Activated naive CD4-positive, alpha-beta T cell treated with anti-CD3 and anti-CD28 coated beads, Interleukin-2, amount 50 U/mL, for 72 hours (primary cell): ENCODE data around the gene CCDC141. TPM values are rescaled to one million over a fixed set of nuclear protein-coding genes. Genes with fewer than 3 reads are reported as not detected.
A peak's percentile ranks its signal among the peaks of the same experiment; 100 is the strongest.

Experiments used
- ATAC-seq, 2 donors: fragments of 150-1000 bp; cut with Tn5 transposase; 2 replicates each; pipeline ENCODE4 v1.10.0; 2021; ENCODE audit warnings: mild to moderate bottlenecking in 2 of 2, moderate library complexity in 2 of 2
- DNase-seq, 2 donors: peaks; one replicate each; pipeline ENCODE4 v3.0.0; 2021 to 2022; ENCODE audit warnings: low spot score in 2 of 2
- H3K27ac Mint-ChIP-seq, 2 donors: one replicate each; pipeline ENCODE4 v1.8.0; 2022; ENCODE audit warnings: mild to moderate bottlenecking in 2 of 2, mixed read lengths in 2 of 2
- H3K36me3 Mint-ChIP-seq, 2 donors: one replicate each; pipeline ENCODE4 v1.8.0; 2022; ENCODE audit warnings: mixed read lengths in 2 of 2
- H3K9me3 Mint-ChIP-seq, 2 donors: one replicate each; pipeline ENCODE4 v1.8.0; 2022; ENCODE audit warnings: mixed read lengths in 2 of 2
- total RNA-seq, 2 donors: library from RNA; stranded (reverse); gene quantifications; one replicate each; pipeline ENCODE4 v1.2.3, GENCODE V29; 2022

The CCDC141 gene
- total RNA-seq, 2 donors from 2014 or later = 6.1 to 10.6 TPM

GRCh38 chr2:178949151-178949550 lies 100.8 kb downstream of the CCDC141 start:
- Mint-ChIP-seq H3K27ac (no peak overlapping the region), H3K9me3 (no peaks in the 10 kb centered on the region), H3K36me3 (peaks cover 0 to 12% of the 10 kb centered on the region in 2 donors)
- DNase-seq = no peak
- ATAC-seq = no peak

- Mint-ChIP-seq H3K36me3 (peaks cover 0 to 12% of the 10 kb centered on the region in 2 donors), H3K27ac (no peak overlapping the region), H3K9me3 (no peaks in the 10 kb centered on the region)
- no peak for ATAC-seq
- DNase-seq = no peak
Measured at GRCh38 chr2:178947006-178947405, 102.9 kb downstream of the CCDC141 start.

GRCh38 chr2:178946494-178946893 lies 103.4 kb downstream of the CCDC141 start:
- Mint-ChIP-seq H3K9me3 (no peaks in the 10 kb centered on the region), H3K36me3 (peaks cover 0 to 12% of the 10 kb centered on the region in 2 donors), H3K27ac (no peak overlapping the region)
- ATAC-seq (no peak), DNase-seq (no peak)

GRCh38 chr2:178943745-178944144 lies 106.2 kb downstream of the CCDC141 start:
- Mint-ChIP-seq H3K27ac (no peak overlapping the region), H3K9me3 (peaks cover 4 to 6% of the 10 kb centered on the region in 2 donors), H3K36me3 (peaks cover 0 to 25% of the 10 kb centered on the region in 2 donors)
- DNase-seq (no peak), ATAC-seq (no peak)

GRCh38 chr2:178934571-178934970 lies 115.4 kb downstream of the CCDC141 start:
- DNase-seq (no peak), ATAC-seq (no peak)
- Mint-ChIP-seq H3K9me3 (peaks cover 17 to 22% of the 10 kb centered on the region in 2 donors), H3K27ac (no peak overlapping the region), H3K36me3 (peaks cover 14 to 38% of the 10 kb centered on the region in 2 donors)

GRCh38 chr2:178933493-178933892 lies 116.4 kb downstream of the CCDC141 start:
- Mint-ChIP-seq H3K36me3 (peaks cover 13 to 36% of the 10 kb centered on the region in 2 donors), H3K9me3 (peaks cover 17 to 22% of the 10 kb centered on the region in 2 donors), H3K27ac (no peak overlapping the region)
- no peak for ATAC-seq
- DNase-seq = no peak

- Mint-ChIP-seq H3K9me3 (peaks cover 0 to 7% of the 10 kb centered on the region in 2 donors), H3K36me3 (peaks cover 0 to 6% of the 10 kb centered on the region in 2 donors), H3K27ac (no peak overlapping the region)
- ATAC-seq (no peak), DNase-seq (no peak)
Measured at GRCh38 chr2:178928077-178928476, 121.9 kb downstream of the CCDC141 start.

GRCh38 chr2:178927173-178927572 lies 122.8 kb downstream of the CCDC141 start:
- no peak for DNase-seq
- no peak for ATAC-seq
- Mint-ChIP-seq H3K36me3 (peaks cover 0 to 6% of the 10 kb centered on the region in 2 donors), H3K27ac (no peak overlapping the region), H3K9me3 (peaks cover 0 to 7% of the 10 kb centered on the region in 2 donors)

GRCh38 chr2:178924817-178925216 lies 125.1 kb downstream of the CCDC141 start:
- no peak for ATAC-seq
- H3K36me3 Mint-ChIP-seq = no peaks in the 10 kb centered on the region
- DNase-seq = no peak
- H3K27ac Mint-ChIP-seq = no peak overlapping the region
- no peaks in the 10 kb centered on the region for H3K9me3 Mint-ChIP-seq

- Mint-ChIP-seq H3K36me3 (no peaks in the 10 kb centered on the region), H3K27ac (no peak overlapping the region), H3K9me3 (no peaks in the 10 kb centered on the region)
- no peak for ATAC-seq
- DNase-seq = no peak
Measured at GRCh38 chr2:178923546-178923945, 126.4 kb downstream of the CCDC141 start.

GRCh38 chr2:178920916-178921513 lies 128.9 kb downstream of the CCDC141 start:
- Mint-ChIP-seq H3K27ac (no peak overlapping the region), H3K9me3 (no peaks in the 10 kb centered on the region), H3K36me3 (no peaks in the 10 kb centered on the region)
- ATAC-seq = no peak
- DNase-seq = no peak

- no peak for ATAC-seq
- Mint-ChIP-seq H3K36me3 (no peaks in the 10 kb centered on the region), H3K27ac (no peak overlapping the region), H3K9me3 (no peaks in the 10 kb centered on the region)
- no peak for DNase-seq
Measured at GRCh38 chr2:178917555-178917954, 132.4 kb downstream of the CCDC141 start.

GRCh38 chr2:178915423-178916173 lies 134.3 kb downstream of the CCDC141 start:
- H3K27ac Mint-ChIP-seq = no peak overlapping the region

GRCh38 chr2:178914259-178914849 lies 135.6 kb downstream of the CCDC141 start:
- H3K9me3 Mint-ChIP-seq = no peaks in the 10 kb centered on the region
- peak; percentile 80 to 84 for ATAC-seq
- peak; percentile 57 to 77 for DNase-seq
- H3K36me3 Mint-ChIP-seq = no peaks in the 10 kb centered on the region
- no peak overlapping the region for H3K27ac Mint-ChIP-seq

More at GRCh38 chr2:178915423-178916173, 134.3 kb downstream of the CCDC141 start:
- Mint-ChIP-seq H3K36me3 (no peaks in the 10 kb centered on the region), H3K9me3 (no peaks in the 10 kb centered on the region)
- no peak for DNase-seq
- no peak for ATAC-seq

GRCh38 chr2:178913049-178913441 lies 136.9 kb downstream of the CCDC141 start:
- Mint-ChIP-seq H3K36me3 (no peaks in the 10 kb centered on the region), H3K9me3 (no peaks in the 10 kb centered on the region), H3K27ac (no peak overlapping the region)
- DNase-seq (no peak), ATAC-seq (no peak)

GRCh38 chr2:178912416-178913048 lies 137.4 kb downstream of the CCDC141 start:
- peak; percentile 52 to 83 for ATAC-seq
- Mint-ChIP-seq H3K27ac (no peak overlapping the region), H3K36me3 (no peaks in the 10 kb centered on the region), H3K9me3 (no peaks in the 10 kb centered on the region)
- DNase-seq = no peak

- ATAC-seq (no peak), DNase-seq (no peak)
- Mint-ChIP-seq H3K27ac (no peak overlapping the region), H3K9me3 (no peaks in the 10 kb centered on the region), H3K36me3 (no peaks in the 10 kb centered on the region)
Measured at GRCh38 chr2:178911039-178911438, 138.9 kb downstream of the CCDC141 start.
